CD14-positive monocyte (primary cell): ENCODE data around the gene CHRNA1. TPM values are rescaled to one million over a fixed set of nuclear protein-coding genes. Genes with fewer than 3 reads are reported as not detected.

Experiments
- DNase-seq, 3 donors: peaks; one replicate each; pipeline ENCODE4 v3.0.0-alpha.2; 2011 to 2022
- H2AFZ ChIP-seq: 2 replicates; pipeline ENCODE4 v1.6.0; 2012; ENCODE audit warnings: mild to moderate bottlenecking, low read depth, low read length, inconsistent platforms; ENCODE audit not compliant: insufficient read depth, poor library complexity, severe bottlenecking
- H3K27ac ChIP-seq, 2 donors: 1 replicate in 1 of 2; 2 replicates in 1 of 2; pipeline ENCODE4 v1.5.1; 2012 to 2013; ENCODE audit warnings: low read length in 2 of 2, control low read depth in 1 of 2, inconsistent platforms in 1 of 2, low read depth in 1 of 2, mild to moderate bottlenecking in 1 of 2
- H3K27me3 ChIP-seq, 2 donors: one replicate each; pipeline versions ENCODE4 v1.6.0 to v1.6.1; 2011 to 2013; ENCODE audit warnings: low read length in 2 of 2; ENCODE audit not compliant: control insufficient read depth in 2 of 2, insufficient read depth in 2 of 2
- H3K36me3 ChIP-seq, 2 donors: replicated peaks in 1 of 2; 1 replicate in 1 of 2; 2 replicates in 1 of 2; pipeline versions ENCODE4 v1.5.1 to v1.6.1; 2012 to 2013; ENCODE audit warnings: low read length in 2 of 2, control low read depth in 1 of 2, inconsistent platforms in 1 of 2, mild to moderate bottlenecking in 1 of 2; ENCODE audit not compliant: insufficient read depth in 2 of 2, control insufficient read depth in 1 of 2
- H3K4me1 ChIP-seq, 2 donors: 1 replicate in 1 of 2; 2 replicates in 1 of 2; pipeline versions ENCODE4 v1.5.1 to v1.6.1; 2012 to 2013; ENCODE audit warnings: low read length in 2 of 2, control low read depth in 1 of 2, inconsistent platforms in 1 of 2, mild to moderate bottlenecking in 1 of 2, moderate library complexity in 1 of 2; ENCODE audit not compliant: insufficient read depth in 2 of 2, control insufficient read depth in 1 of 2
- H3K4me2 ChIP-seq: replicated peaks from 2 replicates; pipeline ENCODE3; 2012; ENCODE audit warnings: low read length, moderate library complexity, mild to moderate bottlenecking; ENCODE audit not compliant: poor library complexity, severe bottlenecking; ENCODE audit errors: extremely low read depth
- H3K4me3 ChIP-seq, 3 experiments: fragments of 200-600 bp in 1 of 3; sonication (generic) in 1 of 3; replicated peaks in 1 of 3; 1 replicate in 2 of 3; 2 replicates in 1 of 3; pipeline ENCODE4 v1.5.1; 2011 to 2013; ENCODE audit warnings: low read length in 3 of 3, mild to moderate bottlenecking in 3 of 3, control low read depth in 2 of 3, low read depth in 2 of 3, inconsistent platforms in 1 of 3, moderate library complexity in 1 of 3
- H3K79me2 ChIP-seq: 2 replicates; pipeline ENCODE4 v1.6.0; 2012; ENCODE audit warnings: mild to moderate bottlenecking, control low read depth, inconsistent platforms, low read length, moderate library complexity; ENCODE audit not compliant: insufficient read depth
- H3K9ac ChIP-seq: 2 replicates; pipeline ENCODE4 v1.6.0; 2017; ENCODE audit warnings: low read length, mild to moderate bottlenecking; ENCODE audit not compliant: insufficient read depth, poor library complexity, severe bottlenecking
- H3K9me3 ChIP-seq, 2 donors: replicated peaks in 1 of 2; 1 replicate in 1 of 2; 2 replicates in 1 of 2; pipeline versions ENCODE4 v1.5.1 to v1.6.1; 2012 to 2013; ENCODE audit warnings: low read length in 2 of 2, control low read depth in 1 of 2; ENCODE audit not compliant: control insufficient read depth in 1 of 2, insufficient read depth in 1 of 2
- H4K20me1 ChIP-seq: 2 replicates; pipeline ENCODE4 v1.6.0; 2012; ENCODE audit warnings: mild to moderate bottlenecking, low read length, control low read depth, moderate library complexity; ENCODE audit not compliant: insufficient read depth
- H3K27ac Mint-ChIP-seq, 7 donors: one replicate each; pipeline ENCODE4 v1.8.0; 2020; ENCODE audit warnings: mild to moderate bottlenecking in 7 of 7, mixed read lengths in 7 of 7, moderate library complexity in 6 of 7, inconsistent platforms in 2 of 7
- H3K27me3 Mint-ChIP-seq, 3 donors: one replicate each; pipeline ENCODE4 v1.8.0; 2021 to 2022; ENCODE audit warnings: low read depth in 3 of 3, mild to moderate bottlenecking in 3 of 3, mixed read lengths in 3 of 3, moderate library complexity in 3 of 3, inconsistent platforms in 1 of 3
- H3K36me3 Mint-ChIP-seq, 2 donors: one replicate each; pipeline ENCODE4 v1.8.0; 2020; ENCODE audit warnings: mixed read lengths in 2 of 2, inconsistent platforms in 1 of 2, mild to moderate bottlenecking in 1 of 2
- H3K4me1 Mint-ChIP-seq: one replicate; pipeline ENCODE4 v1.8.0; 2020; ENCODE audit warnings: mild to moderate bottlenecking, mixed read lengths
- H3K4me3 Mint-ChIP-seq, 2 donors: one replicate each; pipeline ENCODE4 v1.8.0; 2020; ENCODE audit warnings: mild to moderate bottlenecking in 2 of 2, mixed read lengths in 2 of 2, moderate library complexity in 1 of 2
- H3K9me3 Mint-ChIP-seq, 7 donors: one replicate each; pipeline ENCODE4 v1.8.0; 2020 to 2022; ENCODE audit warnings: mixed read lengths in 7 of 7, mild to moderate bottlenecking in 6 of 7, moderate library complexity in 6 of 7, inconsistent platforms in 2 of 7
- WGBS: methylation state at CpG from one replicate; pipeline ENCODE4 v1.1.5; 2013; ENCODE audit warnings: missing lambda C conversion rate; ENCODE audit not compliant: insufficient coverage; 5-methylcytosine and 5-hydroxymethylcytosine counted together
- intact Hi-C, 2 donors: fragments of 100-400 bp; cut with micrococcal nuclease; formaldehyde crosslinking; loops; one replicate each; pipeline versions ENCODE4 v1.15.0 to v1.15.1; 2023
- polyA plus RNA-seq, 3 donors: library from polyadenylated mRNA; depleted of rRNA in 1 of 3; unstranded in 2 of 3; stranded (reverse) in 1 of 3; fragments of 300-500 nt in 2 of 3; fragments of >200 nt in 1 of 3; fragmentation: Illumina TruSeq in 2 of 3; gene quantifications; 1 replicate in 2 of 3; 2 replicates in 1 of 3; pipeline ENCODE4 v1.2.3, GENCODE V29; 2012 to 2021
- TF ChIP-seq, protein P1 (sequence below): fragments of 200-600 bp; IDR thresholded peaks from one replicate; pipeline ENCODE4 v1.8.0; 2022; ENCODE audit warnings: antibody characterized with exemption, mild to moderate bottlenecking

CHRNA1 gene
- polyA plus RNA-seq, 3 donors: not detected

- no peaks in the 10 kb centered on the region for H3K36me3 ChIP-seq
- peak overlapping the region; percentile 70 for H3K4me2 ChIP-seq
- Mint-ChIP-seq H3K9me3 (peaks cover 0 to 8% (median 5%) of the 10 kb centered on the region in 7 donors), H3K36me3 (no peaks in the 10 kb centered on the region), H3K4me1 (peaks cover 32% of the 10 kb centered on the region), H3K27ac (peak overlapping the region; percentile 71 to 92 (median 91)), H3K27me3 (peaks cover 8 to 14% (median 9%) of the 10 kb centered on the region in 3 donors), H3K4me3 (peak overlapping the region in 1 of 2 donors; percentile 73)
- DNase-seq: peak in 2 of 3 donors; percentile 28 to 48
- peaks cover 20 to 27% of the 10 kb centered on the region in 2 donors for H3K4me1 ChIP-seq
- H3K9me3 ChIP-seq: no peaks in the 10 kb centered on the region
- peak overlapping the region in 2 of 3 experiments; percentile 16 to 57 for H3K4me3 ChIP-seq
- H3K27ac ChIP-seq: peak overlapping the region; percentile 36 to 84
- intact Hi-C loops: no loop called here
- H3K79me2 ChIP-seq: no peaks in the 10 kb centered on the region
- H3K27me3 ChIP-seq: peaks cover 2 to 3% of the 10 kb centered on the region in 2 donors
- H4K20me1 ChIP-seq: no peaks in the 10 kb centered on the region
- peak overlapping the region; percentile 46 for H2AFZ ChIP-seq
- peak overlapping the region; percentile 55 for H3K9ac ChIP-seq
- no CpG with 5 or more reads among the region's 1 CpG for WGBS
- TF ChIP-seq, protein P1, sequence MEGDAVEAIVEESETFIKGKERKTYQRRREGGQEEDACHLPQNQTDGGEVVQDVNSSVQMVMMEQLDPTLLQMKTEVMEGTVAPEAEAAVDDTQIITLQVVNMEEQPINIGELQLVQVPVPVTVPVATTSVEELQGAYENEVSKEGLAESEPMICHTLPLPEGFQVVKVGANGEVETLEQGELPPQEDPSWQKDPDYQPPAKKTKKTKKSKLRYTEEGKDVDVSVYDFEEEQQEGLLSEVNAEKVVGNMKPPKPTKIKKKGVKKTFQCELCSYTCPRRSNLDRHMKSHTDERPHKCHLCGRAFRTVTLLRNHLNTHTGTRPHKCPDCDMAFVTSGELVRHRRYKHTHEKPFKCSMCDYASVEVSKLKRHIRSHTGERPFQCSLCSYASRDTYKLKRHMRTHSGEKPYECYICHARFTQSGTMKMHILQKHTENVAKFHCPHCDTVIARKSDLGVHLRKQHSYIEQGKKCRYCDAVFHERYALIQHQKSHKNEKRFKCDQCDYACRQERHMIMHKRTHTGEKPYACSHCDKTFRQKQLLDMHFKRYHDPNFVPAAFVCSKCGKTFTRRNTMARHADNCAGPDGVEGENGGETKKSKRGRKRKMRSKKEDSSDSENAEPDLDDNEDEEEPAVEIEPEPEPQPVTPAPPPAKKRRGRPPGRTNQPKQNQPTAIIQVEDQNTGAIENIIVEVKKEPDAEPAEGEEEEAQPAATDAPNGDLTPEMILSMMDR: no peak
Measured at GRCh38 chr2:174704642-174705041, 59.6 kb downstream of the CHRNA1 start.

GRCh38 chr2:174704061-174704460 lies 60.2 kb downstream of the CHRNA1 start:
- Mint-ChIP-seq H3K36me3 (no peaks in the 10 kb centered on the region), H3K4me3 (peak overlapping the region in 1 of 2 donors; percentile 73), H3K9me3 (peaks cover 0 to 8% (median 5%) of the 10 kb centered on the region in 7 donors), H3K27me3 (peaks cover 8 to 12% (median 11%) of the 10 kb centered on the region in 3 donors), H3K27ac (peak overlapping the region; percentile 71 to 92 (median 91)), H3K4me1 (peaks cover 32% of the 10 kb centered on the region)
- peak overlapping the region; percentile 55 for H3K9ac ChIP-seq
- peak overlapping the region; percentile 70 for H3K4me2 ChIP-seq
- no peaks in the 10 kb centered on the region for H3K36me3 ChIP-seq
- no peaks in the 10 kb centered on the region for H3K9me3 ChIP-seq
- peak in 2 of 3 donors; percentile 61 to 80 for DNase-seq
- peak overlapping the region in 1 of 2 donors; percentile 84 for H3K27ac ChIP-seq
- peaks cover 20 to 27% of the 10 kb centered on the region in 2 donors for H3K4me1 ChIP-seq
- TF ChIP-seq, protein P1: no peak
- H4K20me1 ChIP-seq: no peaks in the 10 kb centered on the region
- no CpG with 5 or more reads among the region's 3 CpGs for WGBS
- H2AFZ ChIP-seq: peak overlapping the region; percentile 46
- H3K79me2 ChIP-seq: no peaks in the 10 kb centered on the region
- peak overlapping the region in 1 of 3 experiments; percentile 57 for H3K4me3 ChIP-seq
- intact Hi-C loops: no loop called here
- peaks cover 2 to 3% of the 10 kb centered on the region in 2 donors for H3K27me3 ChIP-seq
